Stimulated activated CD4-positive, alpha-beta T cell treated with anti-CD3 and anti-CD28 coated beads, Interleukin-4, amount 100 ng/mL, for 24 hours (primary cell): Measurements from ENCODE around the gene CTSK.

Experiments used
- DNase-seq: peaks from one replicate; pipeline ENCODE4 v3.0.0-alpha.2; 2020

Gene CTSK

GRCh38 chr1:150753416-150753815, 54.6 kb downstream of the CTSK start:
- no peak for DNase-seq

- DNase-seq: no peak
These were observed 56.6 kb downstream of the CTSK start for GRCh38 chr1:150751443-150751842.

GRCh38 chr1:150749720-150750311, 58.2 kb downstream of the CTSK start:
- no peak for DNase-seq

GRCh38 chr1:150748878-150749719, 59.0 kb downstream of the CTSK start:
- no peak for DNase-seq
